NOMO-1 treated with dmso at 0.1 percent for 144 hours (cell line): ENCODE results near the gene PRSS27.
A peak's percentile ranks its signal among the peaks of the same experiment; 100 is the strongest.

ENCODE experiments used
- DNase-seq: peaks from one replicate; lab custom pipeline; 2025; ENCODE audit not compliant: unreplicated experiment; lab: John Stamatoyannopoulos, UW

PRSS27 gene

GRCh38 chr16:2752035-2752849 lies 32.2 kb upstream of the PRSS27 start, which contains the start of gene SRRM2:
SRRM2 (plus strand) TSS chr16:2752638; CDS start chr16:2756365, 3,727 bp downstream.
- peak; percentile 97 for DNase-seq

GRCh38 chr16:2751577-2752034 lies 31.6 kb upstream of the PRSS27 start:
- DNase-seq: no peak

- no peak for DNase-seq
Observed at GRCh38 chr16:2749936-2750335, 29.9 kb upstream of the PRSS27 start.

GRCh38 chr16:2749476-2749875 lies 29.5 kb upstream of the PRSS27 start:
- no peak for DNase-seq

GRCh38 chr16:2748757-2749455 lies 28.9 kb upstream of the PRSS27 start:
- no peak for DNase-seq

- no peak for DNase-seq
Observed at GRCh38 chr16:2745961-2746360, 25.9 kb upstream of the PRSS27 start.

GRCh38 chr16:2745116-2745890 lies 25.3 kb upstream of the PRSS27 start:
- DNase-seq: no peak

GRCh38 chr16:2744711-2745110 lies 24.7 kb upstream of the PRSS27 start:
- DNase-seq: no peak

- DNase-seq: no peak
Observed at GRCh38 chr16:2743007-2743810, 23.2 kb upstream of the PRSS27 start.

GRCh38 chr16:2742323-2743006 lies 22.4 kb upstream of the PRSS27 start:
- no peak for DNase-seq

GRCh38 chr16:2741168-2741567 lies 21.1 kb upstream of the PRSS27 start:
- no peak for DNase-seq

- no peak for DNase-seq
Observed at GRCh38 chr16:2740476-2740875, 20.5 kb upstream of the PRSS27 start.

- DNase-seq: no peak
Observed at GRCh38 chr16:2739625-2740430, 19.8 kb upstream of the PRSS27 start.

GRCh38 chr16:2738615-2739014 lies 18.6 kb upstream of the PRSS27 start:
- no peak for DNase-seq

- DNase-seq: no peak
Observed at GRCh38 chr16:2737895-2738418, 17.9 kb upstream of the PRSS27 start.

GRCh38 chr16:2737238-2737605 lies 17.2 kb upstream of the PRSS27 start:
- no peak for DNase-seq

- no peak for DNase-seq
Observed at GRCh38 chr16:2736476-2737237, 16.6 kb upstream of the PRSS27 start.

GRCh38 chr16:2734844-2735515 lies 15.0 kb upstream of the PRSS27 start:
- DNase-seq: no peak
